NB4 (cell line): ENCODE results near the gene MGMT.

ENCODE experiments used
- DNase-seq: peaks from one replicate; pipeline ENCODE4 v3.0.0; 2010; ENCODE audit warnings: low read depth
- H3K4me3 ChIP-seq: one replicate; pipeline ENCODE4 v1.5.1; 2011; ENCODE audit warnings: mild to moderate bottlenecking, low read depth, low read length, moderate library complexity
- MYC ChIP-seq: IDR thresholded peaks from 2 replicates; pipeline ENCODE4 v1.6.1; 2011; ENCODE audit warnings: low read depth, low read length
- POLR2A ChIP-seq: IDR thresholded peaks from 2 replicates; pipeline ENCODE4 v1.6.1; 2011; ENCODE audit warnings: mild to moderate bottlenecking; ENCODE audit not compliant: insufficient read length; ENCODE audit errors: extremely low read depth
- TF ChIP-seq, protein P1 (sequence below): IDR thresholded peaks from one replicate; pipeline ENCODE4 v1.5.1; 2012; ENCODE audit warnings: low read depth, low read length
- TF ChIP-seq, protein P2 (sequence below): IDR thresholded peaks from 2 replicates; pipeline ENCODE4 v1.6.1; 2011; ENCODE audit warnings: low read depth, low read length

Gene MGMT

DNA sequence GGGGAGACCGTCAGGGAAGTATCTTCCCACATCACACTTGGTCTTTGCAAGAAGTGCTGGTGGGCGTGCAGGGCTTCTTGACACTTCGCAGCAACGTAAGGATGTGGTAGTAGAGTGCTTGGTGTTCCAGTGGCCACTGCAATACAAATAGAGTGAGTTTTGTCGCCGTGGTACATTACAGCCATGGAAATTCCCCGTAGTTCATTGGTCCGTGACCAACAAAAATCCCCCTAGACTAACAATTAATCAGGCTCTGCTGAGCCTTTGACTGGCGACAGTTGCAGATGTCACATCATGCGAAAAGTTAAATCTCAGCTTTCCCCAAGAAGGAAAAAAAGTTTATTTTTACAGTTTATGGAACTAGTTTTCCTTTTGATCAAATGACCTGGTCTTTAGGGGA lies 134.7 kb downstream of the MGMT start:
- no peak overlapping the region for H3K4me3 ChIP-seq
- DNase-seq = no peak
- TF ChIP-seq POLR2A = no peak
- TF ChIP-seq, protein P1, sequence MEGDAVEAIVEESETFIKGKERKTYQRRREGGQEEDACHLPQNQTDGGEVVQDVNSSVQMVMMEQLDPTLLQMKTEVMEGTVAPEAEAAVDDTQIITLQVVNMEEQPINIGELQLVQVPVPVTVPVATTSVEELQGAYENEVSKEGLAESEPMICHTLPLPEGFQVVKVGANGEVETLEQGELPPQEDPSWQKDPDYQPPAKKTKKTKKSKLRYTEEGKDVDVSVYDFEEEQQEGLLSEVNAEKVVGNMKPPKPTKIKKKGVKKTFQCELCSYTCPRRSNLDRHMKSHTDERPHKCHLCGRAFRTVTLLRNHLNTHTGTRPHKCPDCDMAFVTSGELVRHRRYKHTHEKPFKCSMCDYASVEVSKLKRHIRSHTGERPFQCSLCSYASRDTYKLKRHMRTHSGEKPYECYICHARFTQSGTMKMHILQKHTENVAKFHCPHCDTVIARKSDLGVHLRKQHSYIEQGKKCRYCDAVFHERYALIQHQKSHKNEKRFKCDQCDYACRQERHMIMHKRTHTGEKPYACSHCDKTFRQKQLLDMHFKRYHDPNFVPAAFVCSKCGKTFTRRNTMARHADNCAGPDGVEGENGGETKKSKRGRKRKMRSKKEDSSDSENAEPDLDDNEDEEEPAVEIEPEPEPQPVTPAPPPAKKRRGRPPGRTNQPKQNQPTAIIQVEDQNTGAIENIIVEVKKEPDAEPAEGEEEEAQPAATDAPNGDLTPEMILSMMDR = no peak
- TF ChIP-seq, protein P2, sequence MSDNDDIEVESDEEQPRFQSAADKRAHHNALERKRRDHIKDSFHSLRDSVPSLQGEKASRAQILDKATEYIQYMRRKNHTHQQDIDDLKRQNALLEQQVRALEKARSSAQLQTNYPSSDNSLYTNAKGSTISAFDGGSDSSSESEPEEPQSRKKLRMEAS = no peak
- TF ChIP-seq MYC = no peak

DNA sequence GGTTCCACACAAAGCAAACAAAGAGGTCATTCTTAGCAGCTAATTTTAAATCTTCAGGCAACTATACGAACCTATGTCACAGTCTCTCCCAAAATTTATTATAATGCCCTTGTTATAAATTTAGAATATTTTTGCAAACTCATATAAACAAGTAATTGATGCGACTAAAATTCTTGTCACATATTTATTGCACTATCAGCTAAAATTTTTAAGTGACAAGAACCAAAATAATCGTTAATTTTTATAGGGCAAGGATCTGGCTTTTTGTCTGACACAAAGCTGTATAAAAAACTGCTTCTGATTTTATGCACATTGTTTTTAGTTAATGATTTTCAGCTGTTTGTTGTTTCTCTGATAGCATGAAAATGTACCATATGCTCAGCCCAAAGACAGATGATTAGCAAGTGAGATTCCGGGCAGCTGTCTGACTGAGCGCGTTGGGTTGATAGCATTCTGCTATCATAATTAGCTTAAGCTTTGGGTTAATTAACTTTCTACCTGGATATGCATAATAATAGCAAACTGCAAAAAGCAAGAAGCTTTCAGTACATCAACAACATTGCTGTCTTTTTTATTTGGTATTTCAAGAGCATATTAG lies 136.0 kb downstream of the MGMT start:
- TF ChIP-seq, protein P2 = no peak
- TF ChIP-seq POLR2A (no peak), MYC (no peak)
- TF ChIP-seq, protein P1 = no peak
- DNase-seq = no peak

DNA sequence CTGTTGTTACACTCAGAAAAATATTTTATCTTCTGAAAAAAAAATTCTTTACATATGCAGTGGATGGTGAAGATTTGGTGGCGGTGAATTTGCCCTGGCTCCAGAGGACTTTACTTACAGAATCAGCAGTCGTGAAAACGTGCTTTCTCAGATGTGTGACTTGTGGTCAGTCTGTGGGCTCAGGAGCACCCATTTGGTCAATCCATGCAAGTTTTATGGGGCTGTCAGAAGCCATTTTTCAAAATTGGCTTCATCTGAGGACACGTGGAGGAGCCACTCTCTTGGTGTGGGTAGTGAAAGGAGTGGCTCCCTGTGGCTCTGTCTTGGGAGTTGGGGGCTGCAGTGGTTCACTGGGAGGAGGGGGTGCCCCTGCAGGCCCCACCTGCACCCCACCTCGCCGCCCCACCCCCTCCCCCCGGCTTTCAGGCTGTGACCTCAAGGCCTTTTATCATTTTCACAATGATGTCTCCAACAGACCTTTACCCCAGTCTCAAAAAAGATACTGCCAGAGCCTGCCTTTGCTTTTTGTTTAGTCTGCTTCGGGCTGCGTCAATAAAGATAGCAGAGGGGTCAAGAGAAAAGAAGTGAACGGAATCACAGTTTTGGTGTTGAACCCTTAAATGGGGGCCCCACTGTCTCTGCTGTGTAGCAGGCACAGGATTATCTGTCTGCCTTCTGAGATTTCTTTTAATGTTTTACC lies 137.4 kb downstream of the MGMT start:
- DNase-seq = no peak
- TF ChIP-seq MYC (no peak), POLR2A (no peak)
- TF ChIP-seq, protein P1 = no peak
- TF ChIP-seq, protein P2 = no peak
- H3K4me3 ChIP-seq = no peak overlapping the region

More for the DNA sequence above, 136.0 kb downstream of the MGMT start:
- no peak overlapping the region for H3K4me3 ChIP-seq

DNA sequence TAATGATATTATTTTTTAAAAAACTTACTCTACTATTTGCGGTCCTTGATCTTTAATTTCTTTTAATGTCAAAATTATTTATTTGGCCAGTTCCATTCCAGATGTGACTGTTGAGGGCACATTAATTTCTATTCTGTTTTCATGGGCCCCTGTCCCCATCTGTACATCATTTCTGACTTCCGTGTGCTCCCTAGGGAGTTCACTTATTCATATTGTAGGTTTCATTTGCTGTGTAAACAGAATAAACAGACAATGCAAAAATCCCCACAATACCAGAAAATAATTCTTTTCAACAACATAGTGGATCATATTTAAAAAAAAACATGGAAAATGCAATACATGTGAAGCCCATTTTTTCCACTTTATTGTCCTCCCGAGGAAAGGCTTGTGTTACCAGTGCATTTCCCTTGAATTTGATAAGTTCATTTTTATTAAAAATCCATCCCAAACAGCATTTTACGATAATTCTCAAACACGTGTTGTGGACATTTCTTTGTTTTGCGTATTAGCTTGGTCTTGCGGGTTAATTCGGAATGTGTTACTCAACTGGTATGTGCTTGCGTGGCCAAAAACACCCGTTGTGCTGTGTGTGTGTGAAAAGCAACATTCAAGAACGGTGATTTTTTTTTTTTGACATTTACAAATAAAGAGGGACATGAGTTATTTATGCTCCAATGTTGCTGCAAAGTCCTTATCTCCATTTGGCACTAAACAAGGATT lies 138.4 kb downstream of the MGMT start:
- TF ChIP-seq, protein P1 = no peak
- TF ChIP-seq POLR2A = no peak
- TF ChIP-seq, protein P2 = no peak
- TF ChIP-seq MYC = no peak
- no peak overlapping the region for H3K4me3 ChIP-seq
- no peak for DNase-seq

DNA sequence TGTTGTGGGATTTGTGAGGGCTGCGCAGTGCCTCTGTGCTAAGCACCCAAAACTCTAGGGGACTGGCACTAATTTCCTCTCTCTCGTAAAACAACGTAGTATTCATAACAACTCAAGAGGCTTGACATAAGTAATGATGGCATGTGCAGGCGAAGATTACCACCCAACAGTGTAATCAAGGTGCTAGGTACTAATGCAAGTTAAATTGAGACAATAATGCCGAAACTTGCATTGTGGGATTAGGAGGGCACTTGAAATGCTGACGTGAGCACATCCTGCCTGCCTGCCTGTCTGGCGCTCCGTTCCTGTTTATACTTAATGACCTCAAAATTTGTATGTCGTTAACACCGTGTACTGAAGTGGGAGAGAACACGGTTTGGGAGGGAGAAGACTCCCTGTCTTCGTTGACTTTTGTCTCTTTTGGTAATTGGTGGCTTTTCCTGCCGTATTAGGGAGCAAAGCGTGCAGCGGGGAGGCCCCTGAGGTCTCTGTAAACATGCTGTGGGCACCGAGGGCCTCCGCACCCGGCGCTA lies 139.0 kb downstream of the MGMT start:
- DNase-seq = no peak
- no peak overlapping the region for H3K4me3 ChIP-seq

More for the DNA sequence above, 139.0 kb downstream of the MGMT start:
- TF ChIP-seq MYC (no peak), POLR2A (no peak)
- TF ChIP-seq, protein P1 = no peak
- TF ChIP-seq, protein P2 = no peak
